HepG2 (cell line): Measurements from ENCODE around the gene RNU6-1. TPM values are rescaled to one million over a fixed set of nuclear protein-coding genes. Genes with fewer than 3 reads are reported as not detected.
A peak's percentile ranks its signal among the peaks of the same experiment; 100 is the strongest.

Source experiments
- ATF1 ChIP-seq: IDR thresholded peaks from 2 replicates; pipeline ENCODE4 v1.6.1; 2016; ENCODE audit warnings: mild to moderate bottlenecking, control low read depth
- ESRRA ChIP-seq: sonication (generic); formaldehyde crosslinking; IDR thresholded peaks from 2 replicates; pipeline ENCODE4 v1.5.1; 2020; ENCODE audit warnings: mild to moderate bottlenecking, low read depth, missing genetic modification reagents
- FOSL2 ChIP-seq: sonication (generic); formaldehyde crosslinking; IDR thresholded peaks from 2 replicates; pipeline ENCODE4 v1.4.0; 2020; ENCODE audit warnings: missing genetic modification reagents
- HMGXB3 ChIP-seq: sonication (generic); formaldehyde crosslinking; IDR thresholded peaks from 2 replicates; pipeline ENCODE4 v1.4.0; 2020; ENCODE audit warnings: missing genetic modification reagents, borderline replicate concordance
- MED13 ChIP-seq: sonication (generic); formaldehyde crosslinking; IDR thresholded peaks from 2 replicates; pipeline ENCODE4 v1.5.0; 2020; ENCODE audit warnings: missing genetic modification reagents
- MEIS2 ChIP-seq: sonication (generic); formaldehyde crosslinking; IDR thresholded peaks from 2 replicates; pipeline ENCODE4 v1.9.0; 2021; ENCODE audit warnings: mild to moderate bottlenecking, missing genetic modification reagents
- SAFB2 ChIP-seq: sonication (generic); formaldehyde crosslinking; IDR thresholded peaks from 2 replicates; pipeline ENCODE4 v1.5.1; 2020; ENCODE audit warnings: missing genetic modification reagents, low read depth, mild to moderate bottlenecking, borderline replicate concordance
- SNAI1 ChIP-seq: sonication (generic); formaldehyde crosslinking; IDR thresholded peaks from 2 replicates; pipeline ENCODE4 v1.5.0; 2020; ENCODE audit warnings: mild to moderate bottlenecking, missing genetic modification reagents, borderline replicate concordance
- TP53 ChIP-seq: sonication (generic); formaldehyde crosslinking; conservative IDR thresholded peaks from 2 replicates; pipeline ENCODE4 v1.4.0; 2020; ENCODE audit warnings: missing genetic modification reagents
- XBP1 ChIP-seq: sonication (generic); formaldehyde crosslinking; IDR thresholded peaks from 2 replicates; pipeline ENCODE4 v1.5.0; 2020; ENCODE audit warnings: missing genetic modification reagents
- ZFP82 ChIP-seq: sonication (generic); formaldehyde crosslinking; IDR thresholded peaks from 2 replicates; pipeline ENCODE4 v1.5.1; 2020; ENCODE audit warnings: mild to moderate bottlenecking, missing genetic modification reagents, borderline replicate concordance
- ZFX ChIP-seq: sonication (generic); formaldehyde crosslinking; IDR thresholded peaks from 2 replicates; pipeline ENCODE4 v1.4.0; 2020; ENCODE audit warnings: mild to moderate bottlenecking, low read depth, missing genetic modification reagents, moderate library complexity
- ZMYM4 ChIP-seq: sonication (generic); formaldehyde crosslinking; IDR thresholded peaks from 2 replicates; pipeline ENCODE4 v1.8.1; 2023; ENCODE audit warnings: mild to moderate bottlenecking, missing genetic modification reagents
- ZNF331 ChIP-seq: sonication (generic); formaldehyde crosslinking; IDR thresholded peaks from 2 replicates; pipeline ENCODE4 v1.4.0; 2020; ENCODE audit warnings: missing genetic modification reagents
- ZNF749 ChIP-seq: sonication (generic); formaldehyde crosslinking; IDR thresholded peaks from 2 replicates; pipeline ENCODE4 v1.8.0; 2022; ENCODE audit warnings: mild to moderate bottlenecking, missing genetic modification reagents, moderate library complexity, borderline replicate concordance
- ZNF782 ChIP-seq: sonication (generic); formaldehyde crosslinking; IDR thresholded peaks from 2 replicates; pipeline ENCODE4 v1.4.0; 2020; ENCODE audit warnings: missing genetic modification reagents, mild to moderate bottlenecking, borderline replicate concordance
- polyA plus RNA-seq, 8 experiments: library from polyadenylated mRNA; depleted of rRNA in 3 of 8; stranded (reverse) in 7 of 8; unstranded in 1 of 8; fragments of >200 nt; fragmentation: Illumina TruSeq in 4 of 8; extraction: Trizol in 4 of 8; gene quantifications; 2 replicates each; pipeline versions ENCODE4 v1.2.1 to v1.2.3, GENCODE V29; 2011 to 2016; ENCODE audit warnings: low read depth in 4 of 8, missing spikeins in 1 of 8, mixed read lengths in 1 of 8; ENCODE audit not compliant: insufficient read depth in 1 of 8
- total RNA-seq, 5 experiments: library from RNA; depleted of rRNA; stranded (reverse); fragments of >200 nt; fragmentation: Illumina TruSeq; extraction: Trizol; gene quantifications; 2 replicates each; pipeline ENCODE4 v1.2.3, GENCODE V29; 2016; ENCODE audit warnings: low read depth in 1 of 5
- TF ChIP-seq, protein P1 (sequence below): IDR thresholded peaks from 2 replicates; pipeline ENCODE4 v1.6.1; 2016; ENCODE audit warnings: low read depth, missing genetic modification reagents, missing compliant biosample characterization
- TF ChIP-seq, protein P2 (sequence below): sonication (generic); formaldehyde crosslinking; IDR thresholded peaks from 2 replicates; pipeline ENCODE4 v1.4.0; 2020; ENCODE audit warnings: missing genetic modification reagents

Gene RNU6-1
- total and polyA plus RNA-seq, 2 of the 13 experiments (the other 11 are each of a cell fraction or from before 2014, with no cell fraction given): under 0.01 TPM; not detected in 1

GRCh38 chr15:67884514-67885174, 44.8 kb upstream of the RNU6-1 start (continued):
- TF ChIP-seq ZFX (CRISPR knock-in tag) (peak; percentile 76), ZFP82 (CRISPR knock-in tag) (peak; percentile 84; the same call in 1 of the 2 replicates), MED13 (CRISPR knock-in tag) (no peak), ZNF749 (CRISPR knock-in tag) (peak; percentile 79; the same call in 1 of the 2 replicates), ATF1 (CRISPR knock-in tag) (no peak), SNAI1 (CRISPR knock-in tag) (no peak), FOSL2 (CRISPR knock-in tag) (peak; percentile 54; the same call in 1 of the 2 replicates), ESRRA (CRISPR knock-in tag) (peak; percentile 70; the same call in 1 of the 2 replicates), XBP1 (CRISPR knock-in tag) (no peak), ZMYM4 (CRISPR knock-in tag) (peak; percentile 94), MEIS2 (no peak; the same call in 1 of the 2 replicates), ZNF782 (CRISPR knock-in tag) (no peak), TP53 (CRISPR knock-in tag) (no peak), SAFB2 (CRISPR knock-in tag) (peak; percentile 49; the same call in 1 of the 2 replicates), ZNF331 (peak; percentile 88), HMGXB3 (CRISPR knock-in tag) (peak; percentile 38; the same call in 1 of the 2 replicates)
- TF ChIP-seq, protein P1, sequence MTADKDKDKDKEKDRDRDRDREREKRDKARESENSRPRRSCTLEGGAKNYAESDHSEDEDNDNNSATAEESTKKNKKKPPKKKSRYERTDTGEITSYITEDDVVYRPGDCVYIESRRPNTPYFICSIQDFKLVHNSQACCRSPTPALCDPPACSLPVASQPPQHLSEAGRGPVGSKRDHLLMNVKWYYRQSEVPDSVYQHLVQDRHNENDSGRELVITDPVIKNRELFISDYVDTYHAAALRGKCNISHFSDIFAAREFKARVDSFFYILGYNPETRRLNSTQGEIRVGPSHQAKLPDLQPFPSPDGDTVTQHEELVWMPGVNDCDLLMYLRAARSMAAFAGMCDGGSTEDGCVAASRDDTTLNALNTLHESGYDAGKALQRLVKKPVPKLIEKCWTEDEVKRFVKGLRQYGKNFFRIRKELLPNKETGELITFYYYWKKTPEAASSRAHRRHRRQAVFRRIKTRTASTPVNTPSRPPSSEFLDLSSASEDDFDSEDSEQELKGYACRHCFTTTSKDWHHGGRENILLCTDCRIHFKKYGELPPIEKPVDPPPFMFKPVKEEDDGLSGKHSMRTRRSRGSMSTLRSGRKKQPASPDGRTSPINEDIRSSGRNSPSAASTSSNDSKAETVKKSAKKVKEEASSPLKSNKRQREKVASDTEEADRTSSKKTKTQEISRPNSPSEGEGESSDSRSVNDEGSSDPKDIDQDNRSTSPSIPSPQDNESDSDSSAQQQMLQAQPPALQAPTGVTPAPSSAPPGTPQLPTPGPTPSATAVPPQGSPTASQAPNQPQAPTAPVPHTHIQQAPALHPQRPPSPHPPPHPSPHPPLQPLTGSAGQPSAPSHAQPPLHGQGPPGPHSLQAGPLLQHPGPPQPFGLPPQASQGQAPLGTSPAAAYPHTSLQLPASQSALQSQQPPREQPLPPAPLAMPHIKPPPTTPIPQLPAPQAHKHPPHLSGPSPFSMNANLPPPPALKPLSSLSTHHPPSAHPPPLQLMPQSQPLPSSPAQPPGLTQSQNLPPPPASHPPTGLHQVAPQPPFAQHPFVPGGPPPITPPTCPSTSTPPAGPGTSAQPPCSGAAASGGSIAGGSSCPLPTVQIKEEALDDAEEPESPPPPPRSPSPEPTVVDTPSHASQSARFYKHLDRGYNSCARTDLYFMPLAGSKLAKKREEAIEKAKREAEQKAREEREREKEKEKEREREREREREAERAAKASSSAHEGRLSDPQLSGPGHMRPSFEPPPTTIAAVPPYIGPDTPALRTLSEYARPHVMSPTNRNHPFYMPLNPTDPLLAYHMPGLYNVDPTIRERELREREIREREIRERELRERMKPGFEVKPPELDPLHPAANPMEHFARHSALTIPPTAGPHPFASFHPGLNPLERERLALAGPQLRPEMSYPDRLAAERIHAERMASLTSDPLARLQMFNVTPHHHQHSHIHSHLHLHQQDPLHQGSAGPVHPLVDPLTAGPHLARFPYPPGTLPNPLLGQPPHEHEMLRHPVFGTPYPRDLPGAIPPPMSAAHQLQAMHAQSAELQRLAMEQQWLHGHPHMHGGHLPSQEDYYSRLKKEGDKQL (CRISPR knock-in tag): peak; percentile 50; the same call in 1 of the 2 replicates
- TF ChIP-seq, protein P2, sequence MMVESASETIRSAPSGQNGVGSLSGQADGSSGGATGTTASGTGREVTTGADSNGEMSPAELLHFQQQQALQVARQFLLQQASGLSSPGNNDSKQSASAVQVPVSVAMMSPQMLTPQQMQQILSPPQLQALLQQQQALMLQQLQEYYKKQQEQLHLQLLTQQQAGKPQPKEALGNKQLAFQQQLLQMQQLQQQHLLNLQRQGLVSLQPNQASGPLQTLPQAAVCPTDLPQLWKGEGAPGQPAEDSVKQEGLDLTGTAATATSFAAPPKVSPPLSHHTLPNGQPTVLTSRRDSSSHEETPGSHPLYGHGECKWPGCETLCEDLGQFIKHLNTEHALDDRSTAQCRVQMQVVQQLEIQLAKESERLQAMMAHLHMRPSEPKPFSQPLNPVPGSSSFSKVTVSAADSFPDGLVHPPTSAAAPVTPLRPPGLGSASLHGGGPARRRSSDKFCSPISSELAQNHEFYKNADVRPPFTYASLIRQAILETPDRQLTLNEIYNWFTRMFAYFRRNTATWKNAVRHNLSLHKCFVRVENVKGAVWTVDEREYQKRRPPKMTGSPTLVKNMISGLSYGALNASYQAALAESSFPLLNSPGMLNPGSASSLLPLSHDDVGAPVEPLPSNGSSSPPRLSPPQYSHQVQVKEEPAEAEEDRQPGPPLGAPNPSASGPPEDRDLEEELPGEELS (CRISPR knock-in tag): peak; percentile 79
